Mesenchymal stem cell (in vitro differentiated cells and primary cell): ENCODE measurements around the gene STMN3.

ENCODE experiments used
- DNase-seq: peaks from one replicate; pipeline ENCODE4 v3.0.0-alpha.2; 2013
- H2AFZ ChIP-seq: one replicate; pipeline ENCODE4 v1.6.1; 2013; ENCODE audit warnings: low read depth, mild to moderate bottlenecking, control low read depth, inconsistent platforms, low read length, moderate library complexity
- H2AK5ac ChIP-seq: 2 replicates; pipeline ENCODE4 v1.6.1; 2013; ENCODE audit warnings: low read length, moderate library complexity, mild to moderate bottlenecking, inconsistent platforms; ENCODE audit not compliant: severe bottlenecking
- H2BK120ac ChIP-seq: one replicate; pipeline ENCODE4 v1.6.1; 2013; ENCODE audit warnings: low read depth, mild to moderate bottlenecking, inconsistent platforms, low read length, moderate library complexity
- H2BK12ac ChIP-seq, 2 experiments: one replicate each; pipeline ENCODE4 v1.6.1; 2013; ENCODE audit warnings: inconsistent platforms in 2 of 2, low read length in 2 of 2, mild to moderate bottlenecking in 2 of 2, moderate library complexity in 2 of 2, control low read depth in 1 of 2
- H2BK15ac ChIP-seq: one replicate; pipeline ENCODE4 v1.6.1; 2013; ENCODE audit warnings: mild to moderate bottlenecking, low read depth, inconsistent platforms; ENCODE audit not compliant: poor library complexity, severe bottlenecking
- H2BK5ac ChIP-seq: 2 replicates; pipeline ENCODE4 v1.6.1; 2013; ENCODE audit warnings: low read depth, mild to moderate bottlenecking, low read length, control low read depth, inconsistent platforms; ENCODE audit not compliant: poor library complexity, severe bottlenecking
- H3K14ac ChIP-seq, 2 experiments: one replicate each; pipeline ENCODE4 v1.6.1; 2013; ENCODE audit warnings: inconsistent platforms in 2 of 2, low read length in 2 of 2, control low read depth in 1 of 2, mild to moderate bottlenecking in 1 of 2, moderate library complexity in 1 of 2
- H3K18ac ChIP-seq, 2 experiments: one replicate each; pipeline ENCODE4 v1.6.1; 2013; ENCODE audit warnings: inconsistent platforms in 2 of 2, low read length in 2 of 2, control low read depth in 1 of 2, low read depth in 1 of 2, mild to moderate bottlenecking in 1 of 2
- H3K23ac ChIP-seq, 2 experiments: one replicate each; pipeline ENCODE4 v1.6.1; 2013; ENCODE audit warnings: inconsistent platforms in 2 of 2, low read length in 2 of 2, mild to moderate bottlenecking in 2 of 2, moderate library complexity in 2 of 2, control low read depth in 1 of 2
- H3K27ac ChIP-seq: 2 replicates; pipeline ENCODE4 v1.5.1; 2013; ENCODE audit warnings: mild to moderate bottlenecking, moderate library complexity, low read length, control low read depth, inconsistent platforms; ENCODE audit not compliant: poor library complexity, severe bottlenecking
- H3K27me3 ChIP-seq, 2 experiments: 2 replicates each; pipeline versions ENCODE4 v1.6.1 to v1.7.0; 2013; ENCODE audit warnings: low read length in 2 of 2, mild to moderate bottlenecking in 2 of 2, moderate library complexity in 2 of 2, control low read depth in 1 of 2, inconsistent platforms in 1 of 2; ENCODE audit not compliant: control insufficient read depth in 1 of 2, insufficient read depth in 1 of 2
- H3K36me3 ChIP-seq, 2 experiments: 2 replicates each; pipeline versions ENCODE4 v1.6.1 to v1.7.0; 2013; ENCODE audit warnings: low read length in 2 of 2, control low read depth in 1 of 2, inconsistent platforms in 1 of 2, low read depth in 1 of 2, mild to moderate bottlenecking in 1 of 2; ENCODE audit not compliant: insufficient read depth in 2 of 2, control insufficient read depth in 1 of 2
- H3K4ac ChIP-seq, 2 experiments: one replicate each; pipeline ENCODE4 v1.6.1; 2013; ENCODE audit warnings: inconsistent platforms in 2 of 2, low read length in 2 of 2, mild to moderate bottlenecking in 2 of 2, moderate library complexity in 2 of 2, control low read depth in 1 of 2, low read depth in 1 of 2
- H3K4me1 ChIP-seq: 2 replicates; pipeline ENCODE4 v1.6.1; 2013; ENCODE audit warnings: low read depth, low read length, control low read depth; ENCODE audit not compliant: control insufficient read depth, insufficient read depth
- H3K4me2 ChIP-seq: 2 replicates; pipeline ENCODE4 v1.6.1; 2013; ENCODE audit warnings: low read length, mild to moderate bottlenecking, inconsistent platforms; ENCODE audit not compliant: poor library complexity, severe bottlenecking
- H3K4me3 ChIP-seq, 2 experiments: 2 replicates each; pipeline versions ENCODE4 v1.5.1 to v1.7.0; 2013; ENCODE audit warnings: low read length in 2 of 2, mild to moderate bottlenecking in 2 of 2, control low read depth in 1 of 2, low read depth in 1 of 2; ENCODE audit not compliant: insufficient read depth in 1 of 2
- H3K79me1 ChIP-seq: replicated peaks from 2 replicates; pipeline ENCODE4 v1.6.1; 2013; ENCODE audit warnings: mild to moderate bottlenecking, control low read depth, low read length, inconsistent platforms; ENCODE audit not compliant: poor library complexity, severe bottlenecking
- H3K9ac ChIP-seq: 2 replicates; pipeline ENCODE4 v1.7.0; 2013; ENCODE audit warnings: mild to moderate bottlenecking, low read length, moderate library complexity
- H3K9me3 ChIP-seq: 2 replicates; pipeline ENCODE4 v1.7.0; 2013; ENCODE audit warnings: mild to moderate bottlenecking, low read length; ENCODE audit not compliant: control insufficient read depth
- H4K8ac ChIP-seq: one replicate; pipeline ENCODE4 v1.6.1; 2013; ENCODE audit warnings: inconsistent platforms, mild to moderate bottlenecking, low read length, moderate library complexity
- H4K91ac ChIP-seq: one replicate; pipeline ENCODE4 v1.6.1; 2013; ENCODE audit warnings: mild to moderate bottlenecking, low read length, inconsistent platforms
- WGBS: methylation state at CpG from one replicate; pipeline ENCODE4 v1.1.7; 2013; ENCODE audit warnings: mixed read lengths; 5-methylcytosine and 5-hydroxymethylcytosine counted together

STMN3 gene

DNA sequence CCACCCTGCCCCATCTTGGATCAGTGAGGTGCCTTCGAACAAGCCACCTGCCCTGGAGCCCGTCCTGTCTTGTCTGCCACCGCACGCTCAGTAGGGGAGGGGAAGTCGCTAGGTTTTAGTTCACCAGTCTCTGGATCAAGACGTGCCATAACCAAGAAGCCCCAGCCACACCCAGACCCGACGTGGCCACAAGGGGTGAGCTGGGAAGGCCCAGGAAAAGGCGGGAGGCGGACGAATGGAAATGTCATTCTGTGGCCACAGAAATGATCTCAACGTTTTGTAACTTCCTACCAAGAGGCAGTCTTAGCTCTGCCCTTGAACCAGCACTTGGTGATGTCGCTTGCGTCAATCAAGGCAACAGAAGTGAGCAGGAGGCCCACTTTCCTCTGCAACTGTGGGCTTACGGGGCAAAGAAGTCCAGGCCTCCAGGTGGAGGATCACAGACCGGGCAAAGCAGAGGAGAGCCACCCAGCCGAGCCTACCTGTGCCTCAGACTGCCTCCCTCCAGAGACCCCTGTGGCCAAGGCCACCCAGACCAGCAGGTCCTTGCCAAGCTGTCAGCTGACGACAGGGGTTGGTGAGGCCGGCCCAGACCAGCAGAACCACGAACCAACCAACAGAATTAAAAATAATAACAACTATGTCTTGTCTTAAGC lies 40.8 kb downstream of the STMN3 start:
- peak; percentile 13 for DNase-seq

DNA sequence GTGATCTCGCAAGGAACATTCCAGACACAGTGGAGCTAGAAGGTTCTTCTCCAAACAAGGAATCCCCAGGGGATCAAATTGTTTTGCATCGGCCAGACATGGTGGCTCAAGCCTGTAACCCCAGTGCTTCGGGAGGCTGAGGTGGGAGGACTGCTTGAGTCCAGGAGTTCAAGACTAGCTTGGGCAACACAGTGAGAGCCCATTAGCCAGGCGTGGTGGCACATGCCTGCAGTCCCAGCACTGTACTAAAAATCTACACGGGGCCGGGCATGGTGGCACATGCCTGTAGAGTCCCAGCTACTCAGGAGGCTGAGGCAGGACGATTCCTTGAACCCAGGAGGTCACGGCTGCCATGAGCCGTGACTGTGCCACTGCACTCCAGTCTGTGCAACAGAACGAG lies 41.6 kb downstream of the STMN3 start:
- Histone ChIP-seq H2BK15ac (no peak overlapping the region), H3K27me3 (no peaks in the 10 kb centered on the region), H2AFZ (no peak overlapping the region), H3K14ac (no peak overlapping the region), H3K27ac (no peak overlapping the region), H2BK5ac (no peak overlapping the region), H2BK120ac (no peak overlapping the region), H3K4me1 (peaks cover 12% of the 10 kb centered on the region), H3K36me3 (peaks cover 19 to 40% of the 10 kb centered on the region in 2 experiments), H3K79me1 (peaks cover 37% of the 10 kb centered on the region), H3K9me3 (no peaks in the 10 kb centered on the region), H2AK5ac (no peak overlapping the region), H2BK12ac (no peak overlapping the region), H3K18ac (peak overlapping the region in 1 of 2 experiments; percentile 65), H3K4me3 (no peak overlapping the region), H3K4me2 (no peak overlapping the region), H3K23ac (no peak overlapping the region), H3K9ac (no peak overlapping the region), H3K4ac (no peak overlapping the region), H4K91ac (no peak overlapping the region), H4K8ac (no peak overlapping the region)
- 94% methylated on average over 10 of the region's 10 CpGs for WGBS
- DNase-seq = peak; percentile 22

More for the DNA sequence above, 40.8 kb downstream of the STMN3 start:
- H3K4me1 ChIP-seq = peaks cover 18% of the 10 kb centered on the region
- no peak overlapping the region for H3K4me3 ChIP-seq
- peak overlapping the region; percentile 41 for H4K8ac ChIP-seq
- H4K91ac ChIP-seq = peak overlapping the region; percentile 27
- no peak overlapping the region for H2BK120ac ChIP-seq
- H2BK5ac ChIP-seq = no peak overlapping the region
- no peak overlapping the region for H2AK5ac ChIP-seq
- no peak overlapping the region for H2AFZ ChIP-seq
- peaks cover 26 to 46% of the 10 kb centered on the region in 2 experiments for H3K36me3 ChIP-seq
- peak overlapping the region in 1 of 2 experiments; percentile 17 for H3K4ac ChIP-seq
- no peak overlapping the region for H3K9ac ChIP-seq
- no peak overlapping the region for H3K18ac ChIP-seq
- no peak overlapping the region for H2BK15ac ChIP-seq
- H3K14ac ChIP-seq = no peak overlapping the region
- H3K79me1 ChIP-seq = peaks cover 37% of the 10 kb centered on the region
- no peak overlapping the region for H3K27ac ChIP-seq
- no peak overlapping the region for H3K4me2 ChIP-seq
- no peak overlapping the region for H3K23ac ChIP-seq
- 89% methylated on average over 19 of the region's 20 CpGs for WGBS
- no peak overlapping the region for H2BK12ac ChIP-seq
- H3K27me3 ChIP-seq = no peaks in the 10 kb centered on the region
- H3K9me3 ChIP-seq = no peaks in the 10 kb centered on the region

DNA sequence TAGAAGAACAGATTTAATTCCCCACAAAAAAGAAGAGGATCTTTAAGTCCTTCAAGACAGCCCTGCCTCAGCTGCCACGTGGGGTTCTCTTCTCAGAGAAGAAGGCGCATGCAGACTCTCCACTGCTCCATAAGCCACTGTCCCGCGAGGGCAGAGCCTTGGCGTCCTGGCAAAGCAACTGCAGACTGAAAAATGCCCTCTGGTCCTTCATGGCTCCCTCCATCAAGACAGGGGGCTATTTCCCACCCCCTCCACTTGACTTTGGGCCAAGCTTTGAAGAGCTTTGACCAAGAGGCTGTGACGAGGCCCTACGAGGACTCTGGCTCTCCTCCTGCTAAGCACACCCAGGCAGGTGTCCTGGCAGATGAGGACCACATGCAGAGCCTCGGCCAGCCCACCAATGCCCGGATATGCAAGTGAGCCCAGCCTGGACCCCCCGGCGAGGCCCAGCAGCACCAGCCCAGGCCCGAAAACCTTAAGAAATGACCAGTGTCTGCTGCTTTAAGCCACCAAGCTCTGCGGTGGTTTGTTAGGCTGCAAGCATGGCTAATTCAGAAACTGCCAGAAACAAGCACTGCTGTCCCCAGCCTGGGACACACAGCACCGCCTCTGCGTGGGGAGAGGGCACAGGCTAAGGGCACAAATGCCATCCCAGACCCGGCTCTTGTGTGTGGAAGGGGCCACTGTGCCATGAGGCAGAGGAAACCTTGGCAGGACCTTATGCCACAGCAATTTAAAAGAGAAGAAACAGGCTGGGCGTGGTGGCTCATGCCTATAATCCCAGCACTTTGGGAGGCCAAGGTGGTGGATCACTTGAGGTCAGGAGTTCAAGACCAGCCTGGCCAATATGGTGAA lies 42.4 kb downstream of the STMN3 start:
- Histone ChIP-seq H2AFZ (no peak overlapping the region), H3K27ac (no peak overlapping the region), H3K4me1 (peaks cover 12% of the 10 kb centered on the region), H4K8ac (peak overlapping the region; percentile 69), H3K36me3 (peaks cover 15 to 35% of the 10 kb centered on the region in 2 experiments), H3K27me3 (no peaks in the 10 kb centered on the region), H3K18ac (no peak overlapping the region), H2BK5ac (no peak overlapping the region), H2AK5ac (no peak overlapping the region), H4K91ac (peak overlapping the region; percentile 27), H3K9ac (no peak overlapping the region), H3K4me3 (peak overlapping the region in 1 of 2 experiments; percentile 37), H3K4me2 (no peak overlapping the region), H2BK120ac (no peak overlapping the region), H3K79me1 (peaks cover 34% of the 10 kb centered on the region), H2BK12ac (no peak overlapping the region), H3K4ac (no peak overlapping the region), H3K9me3 (no peaks in the 10 kb centered on the region), H3K14ac (no peak overlapping the region), H2BK15ac (peak overlapping the region; percentile 7), H3K23ac (no peak overlapping the region)
- no peak for DNase-seq
- 96% methylated on average over 17 of the region's 17 CpGs for WGBS

DNA sequence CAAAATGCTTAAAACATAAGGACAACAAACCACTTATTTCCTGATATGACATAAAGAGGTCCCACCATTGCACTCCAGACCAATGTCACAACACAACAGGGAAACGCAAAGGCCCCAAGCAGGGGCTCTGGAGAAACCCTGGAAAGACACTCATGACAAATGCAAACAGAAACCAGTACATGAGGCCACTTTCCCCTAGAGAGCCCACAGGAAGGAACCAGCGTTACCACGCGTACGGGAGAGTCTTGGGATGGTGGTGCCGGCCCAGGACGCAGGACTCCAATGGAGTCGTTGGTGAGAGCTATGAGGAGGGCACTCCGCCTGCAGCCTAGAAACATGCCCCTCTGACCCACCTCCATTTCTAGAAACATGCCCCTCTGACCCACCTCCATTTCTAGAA lies 46.5 kb downstream of the STMN3 start:
- Histone ChIP-seq H3K9me3 (no peaks in the 10 kb centered on the region), H2BK120ac (no peak overlapping the region), H2AFZ (no peak overlapping the region), H3K36me3 (peaks cover 19 to 28% of the 10 kb centered on the region in 2 experiments), H3K4ac (no peak overlapping the region), H3K18ac (no peak overlapping the region), H4K91ac (no peak overlapping the region), H3K79me1 (peaks cover 36% of the 10 kb centered on the region), H3K27me3 (no peaks in the 10 kb centered on the region), H3K4me2 (no peak overlapping the region), H3K23ac (no peak overlapping the region), H2BK5ac (no peak overlapping the region), H3K27ac (no peak overlapping the region), H2BK15ac (no peak overlapping the region), H4K8ac (no peak overlapping the region), H2AK5ac (no peak overlapping the region), H2BK12ac (no peak overlapping the region), H3K14ac (no peak overlapping the region), H3K4me3 (no peak overlapping the region), H3K9ac (no peak overlapping the region), H3K4me1 (peaks cover 7% of the 10 kb centered on the region)
- 96% methylated on average over 9 of the region's 9 CpGs for WGBS
- no peak for DNase-seq
